Omental fat pad (tissue), 4 donors: ENCODE results near the gene OGT. TPM values are rescaled to one million over a fixed set of nuclear protein-coding genes. Genes with fewer than 3 reads are reported as not detected.

Experiments
- ATAC-seq: fragments of 150-250 bp; one replicate; pipeline ENCODE4 v1.9.1; 2016; ENCODE audit warnings: mild to moderate bottlenecking, moderate library complexity; ENCODE audit not compliant: low FRiP score
- DNase-seq: peaks from one replicate; pipeline ENCODE4 v3.0.0-alpha.2; 2019; ENCODE audit warnings: low spot score
- total RNA-seq, 4 donors: library from RNA; depleted of rRNA; stranded (reverse); fragments of >200 nt; gene quantifications; one replicate each; pipeline ENCODE4 v1.1.0, GENCODE V29; 2016
- TF ChIP-seq, protein P1 (sequence below), 3 donors: fragments of 450-650 bp; IDR thresholded peaks; one replicate each; pipeline ENCODE4 v1.5.1; 2016 to 2017; ENCODE audit warnings: antibody characterized with exemption in 3 of 3, mild to moderate bottlenecking in 3 of 3, moderate library complexity in 2 of 3

The OGT gene
- total RNA-seq, 4 donors from 2014 or later = 139 to 209 (median 175) TPM

DNA sequence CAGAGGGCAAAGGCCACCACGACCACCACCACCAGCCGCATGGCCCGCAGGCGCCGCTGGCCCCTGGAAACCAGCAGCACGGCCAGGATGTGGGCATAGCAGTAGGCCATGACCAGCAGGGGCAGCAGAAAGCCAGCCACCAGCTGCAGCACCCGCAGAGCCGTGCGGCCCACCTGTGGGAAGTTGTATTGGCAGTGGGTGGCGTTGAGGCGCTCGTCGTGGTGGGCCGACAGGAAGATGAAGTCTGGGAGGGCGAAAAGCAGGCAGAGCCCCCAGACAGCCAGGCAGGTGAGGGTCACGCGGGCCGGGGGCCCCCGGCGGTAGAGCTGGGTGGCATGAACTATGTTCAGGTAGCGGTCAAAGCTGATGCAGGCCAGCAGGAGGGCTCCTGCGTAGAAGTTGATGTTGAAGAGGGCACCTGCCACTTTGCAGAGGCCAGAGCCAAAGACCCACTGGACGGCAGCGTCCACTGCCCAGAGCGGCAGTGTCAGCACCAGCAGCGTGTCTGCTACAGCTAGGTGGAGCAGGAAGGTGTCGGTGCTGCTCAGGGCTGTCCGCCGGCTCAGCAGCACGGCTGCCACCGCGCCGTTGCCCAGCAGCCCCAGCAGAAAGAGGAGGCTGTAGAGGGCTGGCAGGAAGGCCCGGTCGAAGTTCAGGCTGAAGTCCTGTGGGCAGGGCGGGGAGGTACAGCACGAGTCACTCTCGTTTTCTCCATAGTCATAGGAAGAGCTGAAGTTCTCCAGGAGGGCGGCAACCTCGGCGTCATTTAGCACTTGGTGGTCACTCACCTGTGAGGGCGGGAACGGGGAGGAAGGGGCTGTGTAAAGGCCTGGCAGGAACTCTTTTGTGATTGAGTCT, 84.0 kb downstream of the OGT start:
- TF ChIP-seq, protein P1, sequence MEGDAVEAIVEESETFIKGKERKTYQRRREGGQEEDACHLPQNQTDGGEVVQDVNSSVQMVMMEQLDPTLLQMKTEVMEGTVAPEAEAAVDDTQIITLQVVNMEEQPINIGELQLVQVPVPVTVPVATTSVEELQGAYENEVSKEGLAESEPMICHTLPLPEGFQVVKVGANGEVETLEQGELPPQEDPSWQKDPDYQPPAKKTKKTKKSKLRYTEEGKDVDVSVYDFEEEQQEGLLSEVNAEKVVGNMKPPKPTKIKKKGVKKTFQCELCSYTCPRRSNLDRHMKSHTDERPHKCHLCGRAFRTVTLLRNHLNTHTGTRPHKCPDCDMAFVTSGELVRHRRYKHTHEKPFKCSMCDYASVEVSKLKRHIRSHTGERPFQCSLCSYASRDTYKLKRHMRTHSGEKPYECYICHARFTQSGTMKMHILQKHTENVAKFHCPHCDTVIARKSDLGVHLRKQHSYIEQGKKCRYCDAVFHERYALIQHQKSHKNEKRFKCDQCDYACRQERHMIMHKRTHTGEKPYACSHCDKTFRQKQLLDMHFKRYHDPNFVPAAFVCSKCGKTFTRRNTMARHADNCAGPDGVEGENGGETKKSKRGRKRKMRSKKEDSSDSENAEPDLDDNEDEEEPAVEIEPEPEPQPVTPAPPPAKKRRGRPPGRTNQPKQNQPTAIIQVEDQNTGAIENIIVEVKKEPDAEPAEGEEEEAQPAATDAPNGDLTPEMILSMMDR (IDR thresholded peaks at IDR 0.05) = no peak
- no peak for DNase-seq
- no peak for ATAC-seq

GRCh38 chrX:71617742-71618141, 84.8 kb downstream of the OGT start:
- DNase-seq (no peak), ATAC-seq (no peak)
- TF ChIP-seq, protein P1 (IDR thresholded peaks at IDR 0.05) = no peak

- TF ChIP-seq, protein P1 (IDR thresholded peaks at IDR 0.05) = no peak
- DNase-seq (no peak), ATAC-seq (no peak)
Measured at GRCh38 chrX:71618303-71618721, 85.4 kb downstream of the OGT start, which contains the start of gene CXCR3. Gene CXCR3, minus strand, starts transcription at chrX:71618511. Its CDS starts 62 bp downstream, at chrX:71618449.

DNA sequence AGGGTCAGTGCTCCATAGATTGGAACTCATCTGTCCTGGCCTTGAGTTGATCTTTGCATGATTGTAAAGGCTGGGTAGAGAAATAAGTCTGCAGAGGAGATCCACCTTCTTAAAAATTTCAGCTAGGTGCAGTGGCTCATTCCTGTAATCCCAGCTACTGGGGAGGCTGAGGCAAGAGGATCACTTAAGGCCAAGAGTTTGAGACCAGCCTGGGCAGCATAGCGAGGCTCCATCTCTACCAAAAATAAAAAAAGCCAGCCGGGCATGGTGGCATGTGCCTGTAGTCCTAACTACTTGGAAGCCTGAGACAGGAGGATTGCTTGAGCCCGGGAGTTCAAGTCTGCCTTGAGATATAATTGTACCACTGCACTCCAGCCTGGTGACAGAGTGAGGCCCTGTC, 85.9 kb downstream of the OGT start:
- TF ChIP-seq, protein P1 (IDR thresholded peaks at IDR 0.05) = no peak

DNA sequence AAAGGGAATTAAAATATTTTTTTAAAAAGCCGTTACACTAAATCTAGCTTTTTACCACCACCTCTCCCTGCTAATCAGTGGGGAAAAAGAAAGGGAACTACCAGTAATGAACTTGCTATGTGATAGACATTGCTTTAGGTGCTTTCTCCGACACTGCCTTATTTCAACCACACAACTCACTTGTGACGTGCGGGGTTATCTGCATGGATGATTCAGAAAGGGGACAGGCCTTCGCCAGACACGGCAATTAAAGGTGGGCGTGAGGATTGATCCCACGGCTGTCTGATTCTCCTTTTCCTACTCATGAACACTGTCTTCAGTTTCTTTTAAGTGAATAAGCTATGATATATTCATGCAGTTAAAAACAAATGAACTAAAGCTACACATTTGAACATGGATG, 86.3 kb downstream of the OGT start:
- no peak for DNase-seq

More for the DNA sequence above, 85.9 kb downstream of the OGT start:
- no peak for ATAC-seq
- no peak for DNase-seq

DNA sequence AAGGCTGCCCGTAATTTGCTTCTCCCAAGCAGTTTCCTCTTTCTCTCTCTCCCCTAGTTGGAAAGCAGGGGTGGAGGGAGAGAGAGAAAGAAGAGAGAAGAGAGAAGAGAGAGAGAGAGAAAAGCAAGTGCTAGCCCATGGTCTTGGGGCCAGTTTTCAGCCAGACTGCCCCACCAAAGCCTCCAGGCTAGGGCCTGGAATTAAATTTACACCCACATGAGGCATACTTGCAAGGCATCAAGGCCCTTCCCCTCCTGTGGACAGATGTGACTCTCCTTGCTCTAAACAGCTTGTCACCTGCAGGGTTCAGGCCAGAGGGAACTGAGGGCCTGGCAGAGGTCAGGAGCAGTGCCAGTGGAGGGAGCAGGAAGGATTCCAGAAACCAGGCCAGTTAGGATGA, 87.1 kb downstream of the OGT start:
- DNase-seq (no peak), ATAC-seq (no peak)
- TF ChIP-seq, protein P1 (IDR thresholded peaks at IDR 0.05) = no peak

More for the DNA sequence above, 86.3 kb downstream of the OGT start:
- TF ChIP-seq, protein P1 (IDR thresholded peaks at IDR 0.05) = no peak
- ATAC-seq = no peak

DNA sequence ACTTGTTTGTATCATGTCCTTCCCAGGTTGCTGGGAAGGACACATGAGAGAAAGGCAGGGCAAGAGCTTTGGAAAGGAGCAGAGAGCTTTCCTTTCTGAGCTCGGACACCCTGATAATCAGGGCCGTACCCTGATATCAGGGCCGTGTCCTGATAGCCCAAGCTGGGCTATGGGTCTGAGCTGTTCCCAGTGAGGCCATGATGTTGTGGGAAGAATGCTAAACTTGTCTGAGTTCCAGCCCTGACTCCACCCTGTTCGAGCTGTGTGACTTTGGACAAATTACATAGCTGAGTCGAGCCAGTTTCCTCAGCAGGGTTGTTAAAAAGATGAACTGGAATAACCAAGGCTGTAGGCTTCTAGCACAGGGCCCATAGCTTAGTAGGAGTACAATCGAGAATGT, 88.7 kb downstream of the OGT start:
- ATAC-seq = no peak
- TF ChIP-seq, protein P1 (IDR thresholded peaks at IDR 0.05) = no peak
- DNase-seq = no peak
